Measurements from ENCODE around the gene ZNF684. TPM values are rescaled to one million over a fixed set of nuclear protein-coding genes. Genes with fewer than 3 reads are reported as not detected.

ZNF684 gene
- total and polyA plus RNA-seq, 11 donors: 4.5 to 12.1 (median 7.1) TPM

GRCh38 chr1:40532844-40533424 lies 1.5 kb downstream of the ZNF684 start:
- Histone ChIP-seq H3K4me1 (peaks cover 0 to 22% (median 10%) of the 10 kb centered on the region in 12 donors), H3K36me3 (peaks cover 0 to 14% (median 3%) of the 10 kb centered on the region in 9 donors), H3K4me3 (peak overlapping the region in 6 of 12 donors; percentile 58 to 89 (median 77)), H3K9me3 (peaks cover 0 to 10% (median 0%) of the 10 kb centered on the region in 12 donors), H3K27me3 (no peaks in the 10 kb centered on the region), H3K27ac (peak overlapping the region in 2 of 12 donors; percentile 84 to 86)
- no peak for DNase-seq
- peak in 1 of 4 donors; percentile 34 for ATAC-seq
- TF ChIP-seq, protein P1, sequence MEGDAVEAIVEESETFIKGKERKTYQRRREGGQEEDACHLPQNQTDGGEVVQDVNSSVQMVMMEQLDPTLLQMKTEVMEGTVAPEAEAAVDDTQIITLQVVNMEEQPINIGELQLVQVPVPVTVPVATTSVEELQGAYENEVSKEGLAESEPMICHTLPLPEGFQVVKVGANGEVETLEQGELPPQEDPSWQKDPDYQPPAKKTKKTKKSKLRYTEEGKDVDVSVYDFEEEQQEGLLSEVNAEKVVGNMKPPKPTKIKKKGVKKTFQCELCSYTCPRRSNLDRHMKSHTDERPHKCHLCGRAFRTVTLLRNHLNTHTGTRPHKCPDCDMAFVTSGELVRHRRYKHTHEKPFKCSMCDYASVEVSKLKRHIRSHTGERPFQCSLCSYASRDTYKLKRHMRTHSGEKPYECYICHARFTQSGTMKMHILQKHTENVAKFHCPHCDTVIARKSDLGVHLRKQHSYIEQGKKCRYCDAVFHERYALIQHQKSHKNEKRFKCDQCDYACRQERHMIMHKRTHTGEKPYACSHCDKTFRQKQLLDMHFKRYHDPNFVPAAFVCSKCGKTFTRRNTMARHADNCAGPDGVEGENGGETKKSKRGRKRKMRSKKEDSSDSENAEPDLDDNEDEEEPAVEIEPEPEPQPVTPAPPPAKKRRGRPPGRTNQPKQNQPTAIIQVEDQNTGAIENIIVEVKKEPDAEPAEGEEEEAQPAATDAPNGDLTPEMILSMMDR (IDR thresholded peaks at IDR 0.05): peak; percentile 30 to 65 (median 45)
- no peak for TF ChIP-seq POLR2A (IDR thresholded peaks at IDR 0.05)
- intact Hi-C loops (cut with DNase I): no loop called here

DNA sequence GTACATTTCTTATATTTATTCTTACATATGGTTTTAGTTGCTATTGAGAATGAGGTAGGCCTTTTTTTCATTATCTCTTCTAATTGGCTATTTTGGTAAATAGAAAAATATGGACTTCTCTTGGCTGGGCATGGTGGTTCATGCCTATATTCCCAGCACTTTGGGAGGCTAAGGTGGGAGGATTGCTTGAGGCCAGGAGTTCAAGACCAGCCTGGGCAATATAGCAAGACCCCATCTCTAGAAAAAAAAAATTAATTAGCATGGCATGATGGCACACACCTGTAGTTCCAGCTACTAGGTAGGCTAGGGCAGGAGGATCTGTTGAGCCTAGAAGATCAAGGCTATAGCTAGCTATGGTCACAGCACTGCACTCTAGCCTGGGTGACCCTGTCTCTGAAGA lies 3.2 kb downstream of the ZNF684 start:
- no peak overlapping the region for H3K27ac ChIP-seq
- H3K4me1 ChIP-seq: peaks cover 0 to 22% (median 10%) of the 10 kb centered on the region in 12 donors
- peaks cover 0 to 15% (median 0%) of the 10 kb centered on the region in 12 donors for H3K9me3 ChIP-seq
- TF ChIP-seq, protein P1 (IDR thresholded peaks at IDR 0.05): no peak
- TF ChIP-seq POLR2A (IDR thresholded peaks at IDR 0.05): no peak
- ATAC-seq (no peak), DNase-seq (no peak)
- H3K36me3 ChIP-seq: peaks cover 0 to 28% (median 3%) of the 10 kb centered on the region in 9 donors
- H3K27me3 ChIP-seq: no peaks in the 10 kb centered on the region
- H3K4me3 ChIP-seq: no peak overlapping the region
- intact Hi-C loops (cut with DNase I): no loop called here

- H3K4me1 ChIP-seq: peaks cover 0 to 18% (median 10%) of the 10 kb centered on the region in 12 donors
- ATAC-seq (no peak), DNase-seq (no peak)
- no peak overlapping the region for H3K4me3 ChIP-seq
- H3K36me3 ChIP-seq: peaks cover 0 to 34% (median 8%) of the 10 kb centered on the region in 9 donors
- WGBS, 4 donors: 94 to 100% (median 97%) methylated on average over 2 of the region's 2 CpGs
- no peaks in the 10 kb centered on the region for H3K27me3 ChIP-seq
- peaks cover 0 to 15% (median 0%) of the 10 kb centered on the region in 12 donors for H3K9me3 ChIP-seq
- intact Hi-C loops (cut with DNase I): no loop called here
- TF ChIP-seq POLR2A (IDR thresholded peaks at IDR 0.05): no peak
- TF ChIP-seq, protein P1 (IDR thresholded peaks at IDR 0.05): no peak
- no peak overlapping the region for H3K27ac ChIP-seq
These were observed 4.3 kb downstream of the ZNF684 start for GRCh38 chr1:40535732-40536131.

DNA sequence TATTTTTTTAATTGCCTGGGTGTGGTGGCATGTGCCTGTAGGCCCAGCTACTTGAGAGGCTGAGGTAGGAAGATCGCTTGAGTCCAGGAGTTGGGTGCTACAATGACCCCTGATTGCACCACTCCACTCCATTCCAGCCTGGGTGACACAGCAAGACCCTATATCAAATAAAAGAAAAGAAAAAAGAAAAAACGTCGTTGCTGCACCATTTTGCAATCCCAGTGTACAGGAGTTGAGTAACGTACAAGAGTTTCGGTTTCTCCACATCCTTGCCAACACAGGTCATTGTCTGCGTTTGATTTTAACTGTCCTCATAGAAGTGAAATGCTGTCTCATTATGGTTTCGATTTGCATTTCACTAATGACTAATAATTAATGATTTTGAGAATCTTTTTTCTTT lies 7.9 kb downstream of the ZNF684 start:
- Histone ChIP-seq H3K4me1 (no peaks in the 10 kb centered on the region), H3K9me3 (peaks cover 0 to 19% (median 0%) of the 10 kb centered on the region in 12 donors), H3K36me3 (peaks cover 0 to 70% (median 38%) of the 10 kb centered on the region in 9 donors), H3K4me3 (no peak overlapping the region), H3K27me3 (no peaks in the 10 kb centered on the region), H3K27ac (no peak overlapping the region)
- TF ChIP-seq POLR2A (IDR thresholded peaks at IDR 0.05): no peak
- 83 to 92% (median 86%) methylated on average over 7 of the region's 7 CpGs for WGBS, 4 donors
- intact Hi-C loops (cut with DNase I): no loop called here
- ATAC-seq: no peak
- no peak for DNase-seq

GRCh38 chr1:40546957-40547356 lies 15.5 kb downstream of the ZNF684 start:
- Histone ChIP-seq H3K27me3 (no peaks in the 10 kb centered on the region), H3K36me3 (peaks cover 0 to 63% (median 53%) of the 10 kb centered on the region in 9 donors), H3K4me3 (no peak overlapping the region), H3K9me3 (peaks cover 0 to 43% (median 17%) of the 10 kb centered on the region in 12 donors), H3K4me1 (no peaks in the 10 kb centered on the region), H3K27ac (no peak overlapping the region)
- ATAC-seq (no peak), DNase-seq (no peak)
- TF ChIP-seq, protein P1 (IDR thresholded peaks at IDR 0.05): no peak
- no peak for TF ChIP-seq POLR2A (IDR thresholded peaks at IDR 0.05)
- intact Hi-C loops (cut with DNase I): no loop called here
- 93 to 97% (median 96%) methylated on average over 4 of the region's 4 CpGs for WGBS, 4 donors
